Heart right ventricle (tissue), 16 donors: ENCODE measurements around the gene RXRA. TPM values are rescaled to one million over a fixed set of nuclear protein-coding genes. Genes with fewer than 3 reads are reported as not detected.
"Not testable (repeated sequence)": the region's sequence is repeated elsewhere in the genome, so short reads cannot be mapped to it uniquely, and the experiment has no call there.

ENCODE experiments used
- ATAC-seq, 8 donors: fragments of 200-7000 bp; cut with Tn5 transposase; one replicate each; pipeline ENCODE4 v1.9.1; 2020; ENCODE audit warnings: mild to moderate bottlenecking in 8 of 8, moderate library complexity in 8 of 8, moderate number of reproducible peaks in 1 of 8
- DNase-seq, 2 donors: peaks; one replicate each; pipeline ENCODE4 v3.0.0-alpha.2; 2020
- H3K27ac ChIP-seq, 10 donors: fragments of 200-600 bp; sonication (generic) in 2 of 10; one replicate each; pipeline versions ENCODE4 v1.5.0 to v1.8.0; 2020 to 2022; ENCODE audit warnings: mild to moderate bottlenecking in 3 of 10
- H3K27me3 ChIP-seq, 7 donors: fragments of 200-600 bp; one replicate each; pipeline ENCODE4 v1.8.0; 2021 to 2022; ENCODE audit warnings: mild to moderate bottlenecking in 2 of 7
- H3K36me3 ChIP-seq, 9 donors: fragments of 200-600 bp; sonication (generic) in 1 of 9; one replicate each; pipeline versions ENCODE4 v1.5.0 to v1.8.0; 2020 to 2022; ENCODE audit warnings: mild to moderate bottlenecking in 2 of 9
- H3K4me1 ChIP-seq, 9 donors: fragments of 200-600 bp; sonication (generic) in 1 of 9; one replicate each; pipeline versions ENCODE4 v1.5.0 to v1.8.0; 2020 to 2022; ENCODE audit warnings: mild to moderate bottlenecking in 4 of 9
- H3K4me3 ChIP-seq, 10 donors: fragments of 200-600 bp; sonication (generic) in 2 of 10; one replicate each; pipeline versions ENCODE4 v1.5.0 to v1.8.0; 2020 to 2022; ENCODE audit warnings: mild to moderate bottlenecking in 7 of 10, moderate library complexity in 2 of 10
- H3K9me3 ChIP-seq, 11 donors: fragments of 200-600 bp in 10 of 11; sonication (generic) in 2 of 11; one replicate each; pipeline versions ENCODE4 v1.5.0 to v1.8.0; 2013 to 2022; ENCODE audit warnings: mild to moderate bottlenecking in 2 of 11, control low read depth in 1 of 11, moderate library complexity in 1 of 11
- WGBS, 2 donors: extraction: QIAGEN DNeasy Blood & Tissue Kit; methylation state at CpG; one replicate each; pipeline ENCODE4 v1.1.7; 2013; ENCODE audit warnings: inconsistent platforms in 1 of 2; 5-methylcytosine and 5-hydroxymethylcytosine counted together
- intact Hi-C, 10 donors: fragments of 100-400 bp; cut with DNase I; formaldehyde crosslinking; loops; one replicate each; pipeline versions ENCODE4 v1.11.1 to v1.14.2; 2022
- polyA plus RNA-seq, 2 donors: library from polyadenylated mRNA; stranded (reverse); fragments of 200-250 nt; gene quantifications; one replicate each; pipeline ENCODE4 v1.2.3, GENCODE V29; 2013
- total RNA-seq, 10 donors: library from RNA; stranded (reverse); fragmentation: NEBNext Ultra II Directional in 3 of 10; extraction: Animal tissue kit (Norgen Biotek cat#: 25700) in 3 of 10; gene quantifications; one replicate each; pipeline versions ENCODE4 v1.2.1 to v1.2.4, GENCODE V29; 2021 to 2023
- TF ChIP-seq, protein P1 (sequence below), 9 donors: fragments of 200-600 bp; sonication (generic) in 2 of 9; IDR thresholded peaks; one replicate each; pipeline versions ENCODE4 v1.5.0 to v1.8.0; 2021 to 2022; ENCODE audit warnings: antibody characterized with exemption in 9 of 9, mild to moderate bottlenecking in 5 of 9, moderate library complexity in 1 of 9
- donor health status: Arrhythmogenic right ventricular cardiomyopathy.
- donor health status: ischemic (EF 13 %, LVEDD 7.1; RV severe dilation, severe dysfunction).
- donor health status: healthy with polysubstance abuse.
- donor health status: DM: no; HTN: yes; CAD: no.
- donor health status: DM: no; HTN: no; CAD: no.
- donor health status: ischemic (EF 25% LVEDD 6.9; RV normal size, moderate dysfunction).
- donor health status: ischemic (EF 25% LVEDD 5.7; RV mildly dilated, moderate dysfunction).
- donor health status: healthy.
- donor health status: DM: yes; HTN: yes; CAD: no.
- donor health status: Ischemic cardiomyopathy.
- donor health status: ischemic (EF 35%, LVEDD 5.7; RV mildly dilated, moderate dysfunction).
- donor health status: nonischemic (EF 11% LVEDD 7.7; RV severe dilation, severe dysfunction).
- donor health status: DM: yes; HTN: yes; CAD: no.
- donor health status: PGD.
- donor health status: ischemic (EF 29% LVEDD 5.4; RV normal size, mild dysfunction).
- donor health status: nonischemic (EF 23%, LVEDD 6.1; RV moderate dilation, normal function).

The RXRA gene
- total and polyA plus RNA-seq, 12 donors: 22.6 to 92.3 (median 42.0) TPM

DNA sequence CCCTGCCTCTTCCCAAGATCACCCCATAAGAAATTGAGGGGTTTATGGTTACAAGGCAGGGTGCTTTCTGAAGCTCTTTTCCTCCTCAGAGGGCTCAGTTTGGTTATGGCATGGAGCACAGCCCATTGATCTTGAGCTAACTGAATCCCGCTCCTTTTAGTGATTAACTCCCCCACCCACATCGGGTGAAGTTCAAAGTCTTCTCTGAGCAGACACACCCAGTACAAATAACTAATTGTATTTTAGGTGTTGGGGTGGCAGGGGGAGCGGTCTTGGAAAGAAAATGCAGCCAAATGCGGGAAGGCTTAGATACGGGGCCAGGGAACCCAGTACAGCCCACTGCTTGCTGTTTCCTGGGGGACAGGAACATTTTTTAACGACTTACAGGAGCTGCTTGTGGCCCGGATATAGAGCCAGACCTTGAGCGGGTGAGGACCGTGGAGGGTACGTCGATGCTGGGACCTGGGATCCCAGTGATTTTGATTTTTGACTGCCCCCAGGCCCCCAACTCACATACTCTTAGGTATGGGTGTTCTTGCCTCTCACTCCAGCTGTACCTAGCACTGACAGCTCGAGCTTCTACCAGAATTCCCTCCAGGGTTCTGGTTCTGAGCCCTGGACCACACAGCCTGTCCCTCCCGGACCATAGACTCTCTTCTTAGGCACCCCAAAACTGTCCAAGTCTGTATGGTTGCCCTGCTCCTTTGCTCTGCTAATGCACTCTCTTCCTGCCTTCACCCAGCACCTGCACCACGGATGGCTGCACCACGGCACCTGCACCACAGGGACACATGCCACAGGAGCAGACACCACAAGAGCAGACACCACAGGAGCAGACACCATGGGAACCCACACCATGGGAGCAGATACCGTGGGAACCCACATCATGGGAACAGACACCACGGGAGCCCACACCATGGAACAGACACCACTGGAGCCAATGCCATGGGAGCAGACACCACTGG, 18.3 kb upstream of the RXRA start:
- Histone ChIP-seq H3K27me3 (no peaks in the 10 kb centered on the region), H3K27ac (no peak overlapping the region), H3K4me1 (no peaks in the 10 kb centered on the region), H3K4me3 (no peak overlapping the region), H3K36me3 (no peaks in the 10 kb centered on the region), H3K9me3 (peaks cover 0 to 19% (median 0%) of the 10 kb centered on the region in 11 donors)
- TF ChIP-seq, protein P1, sequence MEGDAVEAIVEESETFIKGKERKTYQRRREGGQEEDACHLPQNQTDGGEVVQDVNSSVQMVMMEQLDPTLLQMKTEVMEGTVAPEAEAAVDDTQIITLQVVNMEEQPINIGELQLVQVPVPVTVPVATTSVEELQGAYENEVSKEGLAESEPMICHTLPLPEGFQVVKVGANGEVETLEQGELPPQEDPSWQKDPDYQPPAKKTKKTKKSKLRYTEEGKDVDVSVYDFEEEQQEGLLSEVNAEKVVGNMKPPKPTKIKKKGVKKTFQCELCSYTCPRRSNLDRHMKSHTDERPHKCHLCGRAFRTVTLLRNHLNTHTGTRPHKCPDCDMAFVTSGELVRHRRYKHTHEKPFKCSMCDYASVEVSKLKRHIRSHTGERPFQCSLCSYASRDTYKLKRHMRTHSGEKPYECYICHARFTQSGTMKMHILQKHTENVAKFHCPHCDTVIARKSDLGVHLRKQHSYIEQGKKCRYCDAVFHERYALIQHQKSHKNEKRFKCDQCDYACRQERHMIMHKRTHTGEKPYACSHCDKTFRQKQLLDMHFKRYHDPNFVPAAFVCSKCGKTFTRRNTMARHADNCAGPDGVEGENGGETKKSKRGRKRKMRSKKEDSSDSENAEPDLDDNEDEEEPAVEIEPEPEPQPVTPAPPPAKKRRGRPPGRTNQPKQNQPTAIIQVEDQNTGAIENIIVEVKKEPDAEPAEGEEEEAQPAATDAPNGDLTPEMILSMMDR (IDR thresholded peaks at IDR 0.05): no peak
- peak in 1 of 2 donors; percentile 4 for DNase-seq
- intact Hi-C loops: no loop called here
- 91 to 92% methylated on average over 17 of the region's 17 CpGs for WGBS, 2 donors
- ATAC-seq: no peak

DNA sequence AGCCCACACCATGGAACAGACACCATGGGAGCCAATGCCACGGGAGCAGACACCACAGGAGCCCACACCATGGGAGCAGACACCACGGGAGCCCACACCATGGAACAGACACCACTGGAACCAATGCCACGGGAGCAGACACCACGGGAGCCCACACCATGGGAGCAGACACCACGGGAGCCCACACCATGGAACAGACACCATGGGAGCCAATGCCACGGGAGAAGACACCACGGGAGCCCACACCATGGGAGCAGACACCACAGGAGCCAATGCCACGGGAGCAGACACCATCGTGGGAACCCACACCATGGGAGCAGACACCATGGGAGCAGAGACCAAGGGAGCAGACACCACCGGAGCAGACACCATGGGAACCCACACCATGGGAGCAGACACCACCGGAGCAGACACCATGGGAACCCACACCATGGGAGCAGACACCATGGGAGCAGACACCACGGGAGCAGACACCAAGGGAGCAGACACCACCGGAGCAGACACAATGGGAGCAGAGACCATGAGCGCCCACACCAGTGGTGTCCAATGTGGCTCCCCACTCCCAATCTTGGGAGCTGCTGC, 17.5 kb upstream of the RXRA start:
- H3K9me3 ChIP-seq: peaks cover 0 to 24% (median 0%) of the 10 kb centered on the region in 11 donors
- H3K27me3 ChIP-seq, H3K4me1 ChIP-seq, H3K4me3 ChIP-seq, H3K27ac ChIP-seq, ATAC-seq, H3K36me3 ChIP-seq, intact Hi-C loops: not testable (repeated sequence)
- peak in 1 of 2 donors; percentile 1 for DNase-seq
- 90 to 92% methylated on average over 14 of the region's 14 CpGs for whole genome bisulfite sequencing, 2 donors

DNA sequence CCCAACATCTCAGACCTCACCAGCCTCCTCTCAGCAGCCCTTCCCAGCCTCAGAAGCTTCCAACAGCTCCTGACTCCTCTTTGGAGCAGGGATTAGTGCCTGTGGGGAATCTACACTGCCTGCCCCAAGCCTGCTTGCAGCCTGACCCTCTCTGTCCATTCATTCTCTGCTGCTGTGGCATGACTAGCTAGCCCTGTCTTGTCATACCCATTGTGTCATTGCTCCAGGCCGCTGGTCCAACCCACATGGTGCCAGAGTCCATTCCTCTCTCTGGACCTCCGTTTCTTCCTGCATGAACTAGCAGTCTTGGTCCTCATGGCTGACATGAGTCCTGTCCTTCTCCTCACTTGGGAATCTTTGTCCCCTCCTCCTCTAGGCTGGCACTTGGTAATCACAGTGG, 12.8 kb upstream of the RXRA start:
- Histone ChIP-seq H3K27me3 (no peaks in the 10 kb centered on the region), H3K4me1 (peaks cover 0 to 24% (median 18%) of the 10 kb centered on the region in 9 donors), H3K27ac (no peak overlapping the region), H3K4me3 (no peak overlapping the region), H3K36me3 (no peaks in the 10 kb centered on the region), H3K9me3 (peaks cover 0 to 24% (median 0%) of the 10 kb centered on the region in 11 donors)
- WGBS, 2 donors: 97% methylated on average over 2 of the region's 2 CpGs
- ATAC-seq: no peak
- DNase-seq: no peak
- TF ChIP-seq, protein P1 (IDR thresholded peaks at IDR 0.05): no peak
- intact Hi-C loops: no loop called here

DNA sequence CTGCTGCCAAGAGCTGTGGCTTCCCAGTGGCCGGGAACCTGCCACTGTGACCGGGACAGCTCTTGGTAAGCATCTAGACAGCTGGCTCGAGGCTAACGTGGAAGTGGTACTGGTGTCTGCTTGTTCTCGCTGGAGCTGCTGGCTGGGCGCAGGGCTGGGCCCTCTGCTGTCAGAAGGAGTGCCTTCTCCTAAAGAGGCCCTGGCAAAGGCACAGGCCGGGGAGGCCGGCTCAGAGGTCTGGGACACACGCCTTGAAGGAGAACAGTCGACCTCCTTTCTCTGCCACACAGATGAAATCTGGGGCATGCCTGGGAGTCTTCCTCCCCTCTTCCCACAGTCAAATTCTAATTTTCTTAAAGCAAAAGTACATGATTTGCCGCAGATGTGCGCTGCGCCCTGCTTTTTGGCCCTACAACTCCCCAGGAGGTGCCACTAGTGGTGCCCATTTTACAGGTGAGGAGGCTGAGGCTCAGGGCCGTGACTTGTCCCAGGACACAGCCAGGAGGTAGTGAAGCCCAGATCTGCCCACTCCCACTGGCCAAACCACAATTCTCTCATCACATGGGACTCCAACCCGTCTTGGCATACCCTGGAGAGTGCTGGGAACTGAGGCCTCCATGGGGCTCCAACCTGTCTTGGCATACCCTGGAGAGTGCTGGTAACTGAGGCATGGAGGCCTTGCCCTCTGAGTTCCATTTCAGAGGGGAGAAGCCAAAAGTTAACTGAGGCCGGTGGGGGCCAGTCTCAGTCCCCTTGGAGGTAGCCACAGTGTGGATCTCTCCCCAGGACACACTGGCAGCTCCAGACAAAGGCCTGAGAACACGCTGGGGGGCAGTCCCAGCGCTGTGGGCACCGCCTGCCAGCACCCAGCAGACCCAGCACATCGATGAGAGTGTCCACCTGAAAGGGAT, 12.0 kb upstream of the RXRA start:
- intact Hi-C loops: no loop called here
- 90 to 92% methylated on average over 20 of the region's 20 CpGs for WGBS, 2 donors
- H3K27me3 ChIP-seq: no peaks in the 10 kb centered on the region
- H3K9me3 ChIP-seq: peaks cover 0 to 24% (median 0%) of the 10 kb centered on the region in 11 donors
- H3K4me1 ChIP-seq: peaks cover 0 to 24% (median 18%) of the 10 kb centered on the region in 9 donors
- ATAC-seq: peak in 2 of 8 donors; percentile 30 to 48
- no peak overlapping the region for H3K27ac ChIP-seq
- peak in 1 of 2 donors; percentile 46 for DNase-seq
- H3K36me3 ChIP-seq: no peaks in the 10 kb centered on the region
- TF ChIP-seq, protein P1 (IDR thresholded peaks at IDR 0.05): no peak
- no peak overlapping the region for H3K4me3 ChIP-seq
